Globus pallidus (tissue), 1 donor: ENCODE measurements around the gene RIT2.

Experiments used
- DNase-seq: peaks from one replicate; pipeline ENCODE4 v3.0.0-alpha.2; 2015; ENCODE audit warnings: low spot score

Gene RIT2

DNA sequence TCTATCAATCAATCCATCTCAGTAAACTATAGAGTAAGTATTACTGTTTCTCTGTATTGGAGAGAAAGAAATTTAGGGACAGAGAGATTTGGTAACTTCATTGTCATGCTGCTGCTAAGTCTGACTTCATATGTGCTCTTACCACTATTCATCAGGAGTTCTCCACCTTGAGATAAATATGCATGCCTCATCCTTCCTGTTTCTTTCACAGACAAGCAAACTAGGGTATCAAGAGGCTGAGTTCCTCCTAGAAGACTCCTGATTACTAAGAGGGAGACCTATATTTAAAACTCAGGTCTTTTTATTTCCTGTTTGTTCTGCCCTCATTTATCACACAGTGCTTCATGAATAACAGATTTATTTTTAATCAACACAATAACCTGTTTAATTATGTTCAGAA lies 34.1 kb downstream of the RIT2 start:
- DNase-seq = no peak

DNA sequence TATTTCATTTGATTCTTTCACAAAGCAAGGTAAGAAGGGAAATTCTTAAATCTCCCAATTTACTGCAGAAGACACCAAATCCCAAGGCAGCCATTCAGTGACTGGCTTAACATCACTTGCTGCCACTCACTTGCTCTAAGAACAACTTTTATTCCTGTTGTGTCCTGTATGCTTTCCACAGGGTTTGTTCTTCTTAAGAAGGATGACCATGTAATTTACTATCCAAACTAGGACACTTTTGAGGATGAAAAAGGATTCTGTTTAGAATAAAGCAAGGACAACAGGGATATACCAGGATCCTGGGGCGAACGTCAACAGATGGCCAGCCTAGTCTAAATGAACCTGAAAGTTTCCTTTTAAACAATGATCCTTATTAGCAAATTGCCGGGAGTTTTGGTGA lies 34.8 kb downstream of the RIT2 start:
- no peak for DNase-seq

DNA sequence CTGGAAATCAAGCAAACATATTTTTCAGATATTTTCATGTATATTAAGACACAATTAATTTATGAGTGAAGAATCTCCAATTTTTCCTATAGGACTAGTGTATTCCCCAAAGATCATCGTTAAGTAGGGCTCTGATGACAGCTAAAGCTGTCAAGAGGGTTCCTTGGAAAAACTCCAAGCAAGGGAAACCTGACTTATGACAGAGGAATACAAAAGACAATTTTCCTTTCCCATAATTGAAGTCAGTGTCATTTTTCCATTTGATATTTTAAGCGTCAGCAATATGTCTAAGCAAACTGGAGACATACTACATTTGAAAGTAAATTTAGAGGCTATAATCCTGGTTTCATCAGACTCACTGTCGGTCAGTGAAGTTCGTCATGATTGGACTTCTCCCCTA lies 36.1 kb downstream of the RIT2 start:
- no peak for DNase-seq

DNA sequence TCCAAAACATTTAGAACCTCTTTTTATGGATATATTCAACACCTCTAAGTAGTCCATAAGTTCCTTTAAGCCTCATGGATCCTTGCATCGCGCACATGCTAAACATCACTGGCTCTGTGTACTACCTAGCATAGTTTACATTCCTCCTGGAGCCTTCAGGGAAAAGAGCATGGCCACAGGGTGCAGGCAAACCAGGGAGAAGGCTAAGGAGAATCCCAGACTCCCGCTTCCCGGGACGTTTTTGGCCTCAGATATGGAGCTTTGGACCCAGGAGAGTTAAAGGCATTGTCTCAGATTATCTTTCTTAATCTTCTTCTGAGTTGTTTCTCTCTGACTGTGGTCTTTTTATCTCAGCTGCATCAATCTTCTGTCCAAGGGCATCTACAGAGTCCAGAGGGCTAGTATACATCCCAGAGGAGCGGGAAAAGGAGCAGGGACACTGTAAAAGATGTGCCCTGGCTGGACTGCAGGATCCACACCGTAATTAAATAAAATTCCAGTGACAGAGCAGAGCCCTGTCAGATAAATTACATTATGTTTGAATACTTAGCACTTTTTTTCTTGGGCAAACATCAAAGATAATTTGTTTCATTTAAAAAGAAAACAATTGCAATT lies 36.9 kb downstream of the RIT2 start:
- no peak for DNase-seq

DNA sequence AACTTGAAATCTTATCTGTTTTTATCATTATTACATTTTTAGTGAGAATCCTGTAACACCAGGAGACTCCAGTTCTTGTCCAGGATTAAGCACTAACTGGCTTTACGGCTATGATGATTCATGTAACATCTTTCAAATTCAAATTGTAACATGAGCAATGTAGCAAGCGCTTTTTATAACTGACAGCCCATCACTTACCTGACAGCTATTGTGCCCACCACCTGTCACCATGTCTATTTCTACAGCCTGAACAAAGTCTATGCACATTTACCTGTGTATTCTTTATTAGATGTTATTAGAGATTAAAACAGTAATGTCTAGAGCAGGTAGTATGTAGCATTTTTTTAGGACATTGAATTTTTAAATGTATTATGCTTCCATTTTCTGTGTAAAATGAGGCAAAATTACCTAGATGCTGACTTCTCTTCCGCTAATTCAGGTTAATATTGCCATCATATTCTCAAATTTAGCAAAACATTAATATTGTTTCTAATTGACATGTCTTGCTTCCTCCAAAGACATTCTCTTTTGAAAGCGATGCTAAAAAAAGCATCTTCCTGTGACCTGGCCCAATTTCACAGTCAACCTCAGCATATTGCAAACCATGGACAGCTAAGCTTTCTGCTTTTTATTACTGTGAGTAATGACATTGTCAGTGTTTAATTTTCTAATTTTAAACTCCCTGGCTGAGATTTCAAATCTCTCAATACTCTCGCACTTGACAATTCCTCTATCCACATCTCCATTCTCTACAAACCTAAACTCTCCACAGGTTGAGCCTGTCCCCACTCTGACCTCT lies 37.8 kb downstream of the RIT2 start:
- DNase-seq = no peak

DNA sequence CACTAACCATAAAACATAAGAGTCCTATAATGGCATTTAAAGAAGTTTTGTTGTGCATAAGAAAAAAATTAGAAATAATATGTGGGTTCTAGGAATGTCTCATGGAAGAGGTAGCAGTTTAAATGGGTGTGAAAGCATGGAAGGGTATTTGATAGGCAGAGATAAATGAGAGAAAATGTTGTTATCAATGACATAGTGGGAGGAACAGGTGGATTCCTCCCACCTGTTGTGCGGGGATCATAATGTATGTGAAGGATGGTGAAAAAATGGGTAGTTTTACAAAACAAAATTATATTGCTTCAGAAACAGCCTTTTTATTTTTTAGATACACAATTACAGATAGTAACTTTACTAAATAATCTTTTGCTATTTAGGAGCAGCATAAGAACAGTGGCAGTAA lies 41.7 kb downstream of the RIT2 start:
- DNase-seq = no peak

DNA sequence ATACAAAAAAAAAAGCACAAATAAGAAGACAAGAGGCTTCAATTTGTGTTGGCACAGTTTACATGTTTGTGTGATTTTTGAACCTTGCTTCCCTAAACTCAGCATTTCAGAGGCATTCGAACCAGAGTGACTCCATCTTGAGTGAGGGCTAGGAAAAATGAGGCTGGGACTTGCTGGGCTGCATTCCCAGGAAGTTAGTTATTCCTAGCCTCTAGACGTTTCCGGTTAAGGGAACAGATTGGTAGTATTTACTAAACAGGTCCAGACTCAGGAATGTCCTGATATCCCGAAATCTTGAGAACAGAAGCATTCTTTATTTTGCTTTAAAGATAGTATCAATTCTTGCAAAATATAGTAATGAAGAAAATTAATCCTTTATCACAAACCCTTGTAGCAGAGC lies 46.7 kb downstream of the RIT2 start:
- no peak for DNase-seq

DNA sequence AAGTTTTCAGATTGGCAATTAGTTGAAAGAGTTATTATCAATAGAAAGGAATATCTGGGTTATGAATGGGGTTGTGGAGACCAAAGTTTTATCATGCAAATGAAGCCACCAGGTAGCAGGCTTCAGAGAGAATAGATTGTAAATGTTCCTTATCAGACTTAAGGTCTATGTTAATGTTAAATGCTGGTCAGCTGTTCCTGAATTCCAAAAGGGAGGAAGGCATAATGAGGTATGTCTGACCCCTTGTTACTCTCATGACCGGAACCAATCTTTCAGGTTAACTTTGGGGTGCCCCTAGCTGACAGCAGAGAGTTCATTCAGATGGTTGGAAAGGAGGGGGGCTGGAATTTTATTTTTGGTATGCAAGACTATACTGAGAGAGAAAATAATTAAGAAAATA lies 47.9 kb downstream of the RIT2 start:
- no peak for DNase-seq

DNA sequence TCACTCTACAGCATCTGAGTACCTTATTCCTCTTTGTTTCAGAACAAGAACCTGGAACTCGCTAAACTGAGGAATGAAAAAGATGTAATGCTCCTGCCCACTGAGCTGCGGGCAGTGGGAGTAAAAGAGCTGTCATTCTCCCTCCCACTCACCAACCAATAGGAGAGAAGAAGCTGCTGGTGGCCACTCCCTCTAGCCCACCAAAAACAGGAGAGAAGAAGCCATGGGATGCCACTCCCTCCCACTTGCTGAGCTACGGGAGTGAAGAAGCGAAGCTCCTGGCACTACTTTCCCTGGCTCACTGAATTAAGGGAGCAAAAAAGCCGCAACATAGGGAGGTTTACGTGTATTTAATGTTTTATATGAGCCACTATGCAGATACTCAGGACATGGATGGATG lies 53.7 kb downstream of the RIT2 start:
- no peak for DNase-seq

DNA sequence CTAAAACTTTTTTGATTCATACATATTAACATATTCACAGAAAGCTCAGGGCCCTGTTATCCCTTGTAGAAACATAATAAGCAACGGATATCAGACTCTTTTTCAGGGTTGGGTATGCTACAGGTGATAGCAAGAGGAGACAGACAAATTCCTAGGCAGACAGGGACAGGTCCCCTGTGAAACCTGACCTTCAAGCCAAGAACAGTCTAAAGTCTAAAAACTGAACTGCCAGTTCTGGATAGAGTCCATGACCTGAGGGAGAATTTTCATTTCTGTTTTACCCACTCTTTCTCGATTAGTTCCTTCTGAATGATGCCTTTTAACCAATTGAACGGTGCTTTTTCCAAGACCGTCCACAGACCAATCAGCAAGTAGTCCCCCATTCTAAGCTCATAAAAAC lies 54.2 kb downstream of the RIT2 start:
- no peak for DNase-seq

DNA sequence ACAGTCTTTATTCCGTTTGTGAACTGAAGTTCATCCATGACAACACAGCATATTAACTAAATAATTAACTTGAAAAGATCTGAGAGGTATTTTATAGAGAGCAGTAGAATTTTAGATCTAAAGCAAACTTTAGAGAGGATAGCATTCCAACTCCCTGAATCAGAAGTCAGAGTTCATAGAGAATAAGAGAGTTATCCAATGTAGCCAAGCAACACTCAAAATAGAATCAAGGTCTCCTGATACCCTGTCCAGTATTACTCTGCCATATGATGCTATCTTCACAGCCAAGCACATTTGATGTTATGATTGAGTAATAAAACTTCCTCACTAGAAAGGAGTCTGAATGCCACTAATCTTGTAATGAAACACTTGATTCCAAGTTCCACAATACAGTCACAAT lies 55.5 kb downstream of the RIT2 start:
- no peak for DNase-seq

DNA sequence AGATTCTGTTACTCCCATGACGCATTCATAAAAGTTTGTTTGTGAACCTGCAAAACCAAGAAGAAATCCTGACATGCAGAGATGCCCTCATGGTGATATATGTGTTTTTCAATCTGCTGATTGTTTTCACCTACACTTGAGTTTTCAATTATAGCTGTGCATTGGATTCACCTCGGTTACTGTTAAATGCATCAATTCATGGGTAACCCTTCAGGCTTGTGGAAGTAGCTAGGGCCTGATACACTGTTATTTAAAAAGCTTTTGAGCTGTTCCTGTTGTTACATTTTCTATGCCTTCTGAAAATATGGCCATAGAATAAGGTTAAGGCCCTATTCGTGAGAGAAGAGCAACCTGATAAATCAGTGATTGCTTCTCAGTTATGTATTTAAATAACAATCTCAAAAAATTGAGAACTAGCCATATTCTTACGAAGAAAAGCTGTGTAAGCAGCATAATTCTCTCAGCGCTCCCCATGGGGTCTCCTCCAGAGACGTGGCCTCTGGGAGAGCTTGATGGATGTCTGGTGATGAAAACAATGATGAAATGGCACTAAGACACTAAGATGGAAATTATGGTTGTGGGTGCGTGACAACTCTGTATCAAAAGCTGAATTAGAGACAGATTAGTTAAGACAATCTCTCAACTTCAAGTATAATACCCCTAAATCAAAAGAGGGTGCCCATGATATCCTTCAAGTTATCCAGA lies 60.5 kb downstream of the RIT2 start:
- DNase-seq = no peak

DNA sequence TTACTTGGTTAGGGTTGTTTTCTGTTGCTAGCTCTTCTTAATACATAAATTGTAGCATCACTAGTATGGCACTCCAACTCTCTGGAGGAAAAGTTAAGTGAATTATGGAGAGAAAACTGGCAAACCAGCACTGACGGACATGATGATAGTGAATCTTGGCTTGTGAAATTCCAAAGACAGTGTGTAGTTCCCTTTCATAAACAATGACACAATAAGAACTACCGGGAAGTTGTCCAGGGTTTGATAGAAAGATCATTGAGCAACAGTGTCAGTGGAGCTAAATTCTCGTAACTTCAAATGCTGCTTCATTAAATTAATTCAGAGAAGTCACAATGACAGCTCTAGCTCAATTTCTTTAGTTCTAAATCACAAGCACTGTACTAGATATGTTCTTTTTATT lies 66.5 kb downstream of the RIT2 start:
- peak; percentile 46 for DNase-seq

DNA sequence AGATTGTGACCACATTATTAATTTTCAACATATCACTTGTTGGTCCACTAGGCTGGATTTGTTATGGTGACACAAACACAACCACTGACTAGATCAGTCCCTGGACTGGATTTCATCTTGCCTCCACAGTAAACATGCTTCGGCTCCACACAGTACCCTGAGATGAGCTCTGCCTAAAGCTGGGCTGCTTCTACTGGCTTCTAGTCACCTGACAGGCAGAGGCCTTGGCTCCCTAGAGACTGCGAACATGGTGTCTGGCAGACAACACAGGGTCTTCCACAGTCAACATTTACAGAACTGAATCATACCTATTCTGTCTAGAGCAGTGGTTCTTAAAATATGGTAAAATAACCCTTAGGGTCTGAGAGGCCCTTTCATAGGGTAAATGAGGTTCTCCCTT lies 69.2 kb downstream of the RIT2 start:
- DNase-seq = no peak

DNA sequence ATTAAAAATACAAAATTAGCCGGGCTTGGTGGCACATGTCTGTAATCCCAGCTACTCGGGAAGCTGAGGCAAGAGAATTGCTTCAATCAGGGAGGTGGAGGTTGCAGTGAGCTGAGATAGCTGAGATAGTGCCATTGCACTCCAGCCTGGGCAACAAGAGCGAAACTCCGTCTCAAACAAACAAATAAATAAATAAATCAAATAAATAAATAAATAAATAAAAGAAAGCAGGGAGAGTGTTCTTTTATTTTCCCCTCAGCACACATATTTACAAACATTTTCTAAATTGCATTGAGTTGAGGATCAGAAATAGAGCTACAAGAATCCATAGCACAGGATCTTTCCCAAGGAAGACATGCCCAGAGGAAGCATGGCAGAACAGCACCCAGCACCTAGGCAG lies 71.9 kb downstream of the RIT2 start:
- no peak for DNase-seq

DNA sequence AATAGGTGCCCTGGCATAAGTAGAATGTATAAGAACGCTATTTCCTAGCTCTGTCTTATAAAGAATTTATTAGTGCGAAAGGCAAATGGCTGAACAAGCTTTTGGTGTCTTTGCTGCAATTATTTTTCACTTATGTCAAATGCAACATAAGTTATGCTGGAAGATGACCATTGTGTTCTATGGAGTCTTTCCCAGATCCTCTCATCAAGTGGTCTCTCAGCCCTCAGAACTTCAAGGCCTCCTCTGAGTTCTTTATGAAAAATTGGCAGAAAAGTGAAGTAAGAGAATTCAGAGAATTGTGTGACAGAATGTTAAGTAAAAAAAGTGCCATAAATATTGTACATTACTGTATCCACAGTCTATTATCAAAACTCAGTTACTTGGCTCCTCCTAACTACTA lies 75.2 kb downstream of the RIT2 start:
- DNase-seq = no peak

DNA sequence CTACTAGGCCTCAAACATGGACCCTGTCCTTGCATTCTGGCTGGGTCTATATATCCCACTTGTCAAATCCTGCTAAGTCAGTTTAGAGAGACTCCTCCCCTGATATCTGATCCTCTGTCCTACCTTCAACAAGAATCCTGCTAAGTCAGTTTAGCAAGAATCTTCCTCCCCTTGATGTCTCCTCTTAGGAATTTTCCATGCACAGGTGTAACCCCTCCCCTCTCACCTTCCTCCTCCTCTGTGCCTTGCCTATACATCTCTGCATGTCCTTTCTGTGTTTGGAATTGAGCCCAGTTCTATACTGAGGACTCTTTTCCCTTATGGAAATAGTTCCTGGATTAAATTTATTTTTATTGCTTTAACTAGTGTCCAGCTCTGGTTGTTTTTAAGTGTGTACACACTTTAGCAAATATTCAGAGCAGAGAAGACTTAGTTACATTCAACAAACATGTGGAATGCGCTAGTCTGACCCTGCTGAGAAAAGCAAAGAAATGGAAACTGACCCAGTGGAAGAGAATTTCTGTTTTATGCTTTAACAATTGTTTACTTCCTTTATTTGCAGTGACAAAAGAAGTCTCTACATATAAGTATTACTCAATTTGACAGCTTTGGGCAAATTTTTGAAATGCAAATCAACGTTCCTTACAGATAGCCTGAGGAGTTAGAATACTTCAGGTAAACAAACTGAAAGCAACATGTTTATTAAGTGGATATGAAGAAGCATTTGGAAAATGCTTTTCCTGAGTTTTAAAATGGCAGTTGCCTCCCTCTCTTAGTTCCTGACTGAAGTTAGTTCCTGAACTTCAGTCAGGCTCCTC lies 80.6 kb downstream of the RIT2 start:
- DNase-seq = no peak

DNA sequence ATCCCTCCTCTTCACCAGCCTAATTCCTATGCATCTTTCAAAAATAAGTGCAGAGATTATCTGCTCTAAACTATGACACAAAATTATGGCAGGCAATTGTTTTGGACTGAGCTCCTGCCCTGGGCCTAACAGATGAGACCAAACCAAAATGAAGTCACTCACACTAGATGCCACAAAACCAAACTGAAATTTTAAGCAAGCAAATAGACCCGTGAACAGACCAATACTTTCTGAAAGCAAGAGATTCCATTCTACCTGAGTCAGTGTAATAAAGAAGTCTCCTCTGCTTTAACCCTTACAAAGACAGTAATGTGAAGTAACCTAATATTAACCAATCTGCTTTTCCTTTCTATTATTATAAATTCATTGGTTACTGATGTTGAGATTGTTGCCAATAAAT lies 84.3 kb downstream of the RIT2 start:
- no peak for DNase-seq

DNA sequence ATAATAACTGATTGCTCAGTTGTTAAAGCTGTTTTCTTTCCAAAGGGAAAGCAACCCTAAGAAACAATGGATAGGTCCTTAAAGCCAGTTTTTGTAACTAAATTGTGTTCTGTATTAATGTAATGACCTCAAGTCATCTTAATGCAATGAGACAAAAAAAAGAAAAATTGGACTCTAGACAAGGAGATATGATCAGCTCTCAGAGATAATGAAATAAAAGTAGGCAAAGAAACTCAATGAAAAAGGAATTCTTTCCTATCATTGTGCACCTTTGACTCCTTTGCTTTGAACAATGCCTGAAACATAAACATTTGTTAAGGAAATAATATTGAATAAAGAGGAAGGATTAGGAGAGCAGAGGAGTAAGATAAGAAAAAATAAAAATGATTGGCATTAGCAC lies 86.1 kb downstream of the RIT2 start:
- no peak for DNase-seq

DNA sequence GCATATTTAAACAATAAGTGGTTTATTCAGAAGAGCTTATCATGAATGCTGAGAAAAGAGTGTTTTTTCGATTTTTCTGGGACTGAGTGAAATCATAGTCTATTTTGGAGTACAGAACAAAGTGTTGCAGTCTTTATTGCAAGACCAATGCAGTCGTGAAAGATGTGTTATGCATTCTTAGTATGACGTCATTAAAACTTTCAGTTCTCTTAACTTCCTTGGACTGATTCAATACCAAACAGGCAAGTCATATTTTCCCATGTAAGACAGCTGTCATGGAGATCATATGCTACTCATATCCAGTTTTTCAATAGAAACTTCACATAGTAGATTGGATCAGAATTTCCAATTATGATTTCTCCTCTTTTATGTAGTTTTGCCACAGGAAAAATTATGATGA lies 92.6 kb downstream of the RIT2 start:
- no peak for DNase-seq

DNA sequence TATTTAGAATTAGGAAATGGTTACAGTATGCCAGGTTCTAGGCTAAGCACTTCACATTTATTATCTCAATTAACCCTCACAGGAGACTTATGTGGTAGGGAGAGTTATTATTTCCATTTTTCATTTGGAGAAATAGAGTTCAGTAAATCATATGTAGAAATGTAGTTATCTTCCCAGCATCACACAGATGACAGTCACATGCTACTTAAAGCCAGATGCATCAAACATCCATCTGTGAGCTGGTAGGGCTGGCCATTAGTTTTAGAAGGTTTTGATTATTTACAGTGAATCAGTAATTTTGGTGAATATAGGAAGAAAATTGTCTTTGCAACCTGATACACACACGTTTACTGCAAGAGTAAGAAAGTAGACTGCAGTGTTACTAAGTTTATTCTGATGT lies 97.9 kb downstream of the RIT2 start:
- no peak for DNase-seq

DNA sequence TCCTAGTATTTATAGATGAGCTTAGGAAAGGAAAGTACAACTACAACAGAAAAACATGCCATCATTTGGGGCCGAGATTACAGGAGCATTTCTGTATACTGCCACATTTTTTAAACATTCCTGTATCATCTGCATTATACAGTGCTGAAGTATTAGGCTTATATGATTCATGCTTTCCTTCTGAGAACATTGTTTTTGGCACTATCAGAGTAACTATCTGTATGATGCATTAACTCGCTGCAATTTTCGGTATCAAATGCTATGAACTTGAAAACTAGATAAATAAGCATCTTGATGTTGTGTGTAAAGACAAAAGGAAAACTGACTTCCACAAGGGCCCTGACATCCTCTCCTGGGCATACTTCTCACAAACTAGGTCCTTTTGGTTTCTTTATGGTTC lies 102.0 kb downstream of the RIT2 start:
- no peak for DNase-seq

DNA sequence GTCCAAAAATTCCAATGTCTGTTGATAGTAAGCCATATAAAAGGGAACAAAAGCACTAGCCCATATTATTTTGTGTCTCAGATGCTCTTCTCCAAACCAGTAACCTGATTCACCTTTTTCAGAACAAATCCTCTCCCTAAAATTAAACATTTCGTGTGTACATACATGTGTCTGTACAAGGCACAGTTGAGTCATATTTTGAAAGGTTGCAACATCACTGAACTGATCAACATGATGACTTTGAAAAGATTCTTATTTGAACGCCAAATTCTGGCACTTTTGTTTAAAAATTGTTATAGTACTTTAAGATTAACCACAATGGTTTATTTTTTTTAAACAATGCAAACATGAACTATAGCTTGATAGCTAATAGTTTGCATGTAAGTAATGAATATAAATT lies 102.5 kb downstream of the RIT2 start:
- no peak for DNase-seq
